Neural cell (in vitro differentiated cells): ENCODE measurements around the gene RNF144A. TPM values are rescaled to one million over a fixed set of nuclear protein-coding genes. Genes with fewer than 3 reads are reported as not detected.

Experiments used
- H2AFZ ChIP-seq: fragments of 200-600, 300-800 bp; sonication (generic), shearing (Covaris generic); 2 replicates; pipeline ENCODE4 v1.6.0; 2014; ENCODE audit warnings: low read depth, mild to moderate bottlenecking, antibody characterized with exemption, low read length, moderate library complexity
- H3F3A ChIP-seq: fragments of 200-600 bp; shearing (Covaris generic); 2 replicates; pipeline ENCODE4 v1.6.1; 2016; ENCODE audit warnings: mild to moderate bottlenecking, moderate library complexity, mixed read lengths, antibody characterized with exemption, low read length; ENCODE audit not compliant: insufficient read depth, poor library complexity, severe bottlenecking
- H3K27ac ChIP-seq: fragments of 200-600, 300-800 bp; sonication (generic), shearing (Covaris generic); 2 replicates; pipeline ENCODE4 v1.5.1; 2014; ENCODE audit warnings: mild to moderate bottlenecking, low read length, moderate library complexity
- H3K27me3 ChIP-seq: fragments of 300-800, 200-600 bp; sonication (generic), shearing (Covaris generic); 2 replicates; pipeline ENCODE4 v1.6.0; 2014; ENCODE audit warnings: mild to moderate bottlenecking, low read depth, low read length, moderate library complexity; ENCODE audit not compliant: insufficient read depth
- H3K36me3 ChIP-seq: fragments of 300-800, 200-600 bp; sonication (generic), shearing (Covaris generic); 2 replicates; pipeline ENCODE4 v1.5.1; 2014; ENCODE audit warnings: mild to moderate bottlenecking, antibody characterized with exemption, low read length, moderate library complexity; ENCODE audit not compliant: insufficient read depth
- H3K4me2 ChIP-seq: fragments of 300-800, 200-600 bp; sonication (generic), shearing (Covaris generic); 2 replicates; pipeline ENCODE4 v1.6.0; 2014; ENCODE audit warnings: mild to moderate bottlenecking, low read length
- H3K4me3 ChIP-seq: fragments of 300-800, 200-600 bp; sonication (generic), shearing (Covaris generic); 2 replicates; pipeline ENCODE4 v1.5.1; 2014; ENCODE audit warnings: mild to moderate bottlenecking, low read length, moderate library complexity
- H3K79me2 ChIP-seq: fragments of 200-600 bp; shearing (Covaris generic); replicated peaks from 2 replicates; pipeline ENCODE4 v1.6.0; 2014; ENCODE audit warnings: mild to moderate bottlenecking, low read length, moderate library complexity; ENCODE audit not compliant: insufficient read depth
- H3K9ac ChIP-seq: fragments of 300-800, 200-600 bp; sonication (generic), shearing (Covaris generic); 2 replicates; pipeline ENCODE4 v1.6.1; 2016; ENCODE audit warnings: mild to moderate bottlenecking, low read length, mixed read lengths
- H3K9me2 ChIP-seq: fragments of 200-600 bp; shearing (Covaris generic); 2 replicates; pipeline ENCODE4 v1.6.1; 2016; ENCODE audit warnings: mild to moderate bottlenecking, low read length, mixed read lengths; ENCODE audit not compliant: insufficient read depth
- H3K9me3 ChIP-seq: fragments of 200-600, 300-800 bp; sonication (generic), shearing (Covaris generic); 2 replicates; pipeline ENCODE4 v1.6.1; 2016; ENCODE audit warnings: mild to moderate bottlenecking, mixed run types, low read length, moderate library complexity, mixed read lengths
- H4K20me1 ChIP-seq: fragments of 200-600 bp; shearing (Covaris generic); 2 replicates; pipeline ENCODE4 v1.6.1; 2016; ENCODE audit warnings: mild to moderate bottlenecking, mixed run types; ENCODE audit not compliant: insufficient read depth
- CTCF ChIP-seq: fragments of 450-650 bp; IDR thresholded peaks from 2 replicates; pipeline ENCODE4 v1.5.1; 2014; ENCODE audit warnings: antibody characterized with exemption, mild to moderate bottlenecking, moderate library complexity; ENCODE audit not compliant: poor library complexity, severe bottlenecking
- EP300 ChIP-seq: fragments of 450-650 bp; conservative IDR thresholded peaks from 2 replicates; pipeline ENCODE4 v1.6.1; 2014; ENCODE audit warnings: antibody characterized with exemption, mild to moderate bottlenecking, moderate library complexity; ENCODE audit not compliant: poor library complexity, severe bottlenecking
- EZH2 ChIP-seq: fragments of 200-600, 300-800 bp; shearing (Covaris generic), sonication (generic); IDR thresholded peaks from 2 replicates; pipeline ENCODE4 v1.6.1; 2014; ENCODE audit warnings: antibody characterized with exemption, low read length, borderline replicate concordance, mild to moderate bottlenecking; ENCODE audit not compliant: insufficient read depth, poor library complexity, severe bottlenecking
- POLR2AphosphoS5 ChIP-seq: IDR thresholded peaks from 2 replicates; pipeline ENCODE4 v1.6.1; 2012
- SMC3 ChIP-seq: fragments of 450-650 bp; conservative IDR thresholded peaks from 2 replicates; pipeline ENCODE4 v1.6.1; 2014; ENCODE audit warnings: antibody characterized with exemption, mild to moderate bottlenecking, moderate library complexity; ENCODE audit not compliant: poor library complexity
- TAF1 ChIP-seq: IDR thresholded peaks from 2 replicates; pipeline ENCODE4 v1.6.1; 2012; ENCODE audit warnings: low read depth
- polyA plus RNA-seq: library from polyadenylated mRNA; depleted of rRNA; stranded (reverse); fragments of >200 nt; gene quantifications from 2 replicates; pipeline ENCODE4 v1.2.3, GENCODE V29; 2014
- TF ChIP-seq, protein P1 (sequence below): IDR thresholded peaks from 2 replicates; pipeline ENCODE4 v1.6.1; 2012; ENCODE audit warnings: borderline replicate concordance

Gene RNF144A
- polyA plus RNA-seq, 1 donor from 2014 or later: 26.9 TPM

GRCh38 chr2:6927186-6927585 lies 10.0 kb downstream of the RNF144A start:
- no peak overlapping the region for H2AFZ ChIP-seq
- H3K9me2 ChIP-seq: no peaks in the 10 kb centered on the region
- no peak overlapping the region for H3K9ac ChIP-seq
- no peaks in the 10 kb centered on the region for H3K9me3 ChIP-seq
- no peaks in the 10 kb centered on the region for H4K20me1 ChIP-seq
- peaks cover 46% of the 10 kb centered on the region for H3K79me2 ChIP-seq
- H3K36me3 ChIP-seq: no peaks in the 10 kb centered on the region
- H3K4me3 ChIP-seq: no peak overlapping the region
- H3K27me3 ChIP-seq: no peaks in the 10 kb centered on the region
- no peak overlapping the region for H3K4me2 ChIP-seq
- H3K27ac ChIP-seq: no peak overlapping the region
- H3F3A ChIP-seq: no peaks in the 10 kb centered on the region
- TF ChIP-seq POLR2AphosphoS5: no peak
- TF ChIP-seq EZH2: no peak
- no peak for TF ChIP-seq CTCF
- no peak for TF ChIP-seq EP300

GRCh38 chr2:6927753-6928152 lies 10.5 kb downstream of the RNF144A start:
- no peaks in the 10 kb centered on the region for H4K20me1 ChIP-seq

DNA sequence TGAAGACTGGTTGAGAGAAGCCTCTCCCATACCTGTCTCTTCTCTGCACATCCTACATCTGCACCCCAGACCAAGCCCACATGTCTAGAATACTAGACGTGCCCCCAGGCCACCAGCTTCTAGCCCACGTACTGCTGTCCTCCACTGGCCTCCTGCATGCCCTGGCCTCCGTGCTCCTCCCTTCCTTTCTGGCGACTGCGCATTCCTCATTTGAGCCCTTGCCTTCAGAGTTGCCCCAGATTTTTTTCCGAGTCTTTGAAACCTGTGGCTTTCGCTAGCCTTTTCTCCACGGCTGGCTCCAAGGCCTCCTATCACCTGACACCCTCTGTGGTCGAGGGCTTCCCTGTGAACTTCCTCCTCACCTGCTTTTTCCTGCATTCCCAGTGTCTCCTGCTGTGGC lies 11.2 kb downstream of the RNF144A start:
- H3K4me2 ChIP-seq: no peak overlapping the region
- no peaks in the 10 kb centered on the region for H3F3A ChIP-seq
- H2AFZ ChIP-seq: no peak overlapping the region
- H3K27me3 ChIP-seq: no peaks in the 10 kb centered on the region
- no peak overlapping the region for H3K27ac ChIP-seq
- H3K36me3 ChIP-seq: no peaks in the 10 kb centered on the region
- TF ChIP-seq, protein P1, sequence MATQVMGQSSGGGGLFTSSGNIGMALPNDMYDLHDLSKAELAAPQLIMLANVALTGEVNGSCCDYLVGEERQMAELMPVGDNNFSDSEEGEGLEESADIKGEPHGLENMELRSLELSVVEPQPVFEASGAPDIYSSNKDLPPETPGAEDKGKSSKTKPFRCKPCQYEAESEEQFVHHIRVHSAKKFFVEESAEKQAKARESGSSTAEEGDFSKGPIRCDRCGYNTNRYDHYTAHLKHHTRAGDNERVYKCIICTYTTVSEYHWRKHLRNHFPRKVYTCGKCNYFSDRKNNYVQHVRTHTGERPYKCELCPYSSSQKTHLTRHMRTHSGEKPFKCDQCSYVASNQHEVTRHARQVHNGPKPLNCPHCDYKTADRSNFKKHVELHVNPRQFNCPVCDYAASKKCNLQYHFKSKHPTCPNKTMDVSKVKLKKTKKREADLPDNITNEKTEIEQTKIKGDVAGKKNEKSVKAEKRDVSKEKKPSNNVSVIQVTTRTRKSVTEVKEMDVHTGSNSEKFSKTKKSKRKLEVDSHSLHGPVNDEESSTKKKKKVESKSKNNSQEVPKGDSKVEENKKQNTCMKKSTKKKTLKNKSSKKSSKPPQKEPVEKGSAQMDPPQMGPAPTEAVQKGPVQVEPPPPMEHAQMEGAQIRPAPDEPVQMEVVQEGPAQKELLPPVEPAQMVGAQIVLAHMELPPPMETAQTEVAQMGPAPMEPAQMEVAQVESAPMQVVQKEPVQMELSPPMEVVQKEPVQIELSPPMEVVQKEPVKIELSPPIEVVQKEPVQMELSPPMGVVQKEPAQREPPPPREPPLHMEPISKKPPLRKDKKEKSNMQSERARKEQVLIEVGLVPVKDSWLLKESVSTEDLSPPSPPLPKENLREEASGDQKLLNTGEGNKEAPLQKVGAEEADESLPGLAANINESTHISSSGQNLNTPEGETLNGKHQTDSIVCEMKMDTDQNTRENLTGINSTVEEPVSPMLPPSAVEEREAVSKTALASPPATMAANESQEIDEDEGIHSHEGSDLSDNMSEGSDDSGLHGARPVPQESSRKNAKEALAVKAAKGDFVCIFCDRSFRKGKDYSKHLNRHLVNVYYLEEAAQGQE: no peak
- TF ChIP-seq TAF1 (no peak), EZH2 (no peak)
- H3K9ac ChIP-seq: no peak overlapping the region
- no peaks in the 10 kb centered on the region for H4K20me1 ChIP-seq
- H3K79me2 ChIP-seq: peaks cover 48% of the 10 kb centered on the region
- no peaks in the 10 kb centered on the region for H3K9me3 ChIP-seq
- no peak overlapping the region for H3K4me3 ChIP-seq
- H3K9me2 ChIP-seq: no peaks in the 10 kb centered on the region

More at GRCh38 chr2:6927753-6928152, 10.5 kb downstream of the RNF144A start:
- Histone ChIP-seq H3K79me2 (peaks cover 44% of the 10 kb centered on the region), H3K36me3 (no peaks in the 10 kb centered on the region), H3K27me3 (no peaks in the 10 kb centered on the region), H3K4me2 (no peak overlapping the region), H2AFZ (no peak overlapping the region), H3K4me3 (no peak overlapping the region), H3K9me3 (no peaks in the 10 kb centered on the region), H3K27ac (no peak overlapping the region), H3K9me2 (no peaks in the 10 kb centered on the region), H3F3A (no peaks in the 10 kb centered on the region), H3K9ac (no peak overlapping the region)
- TF ChIP-seq SMC3 (no peak), POLR2AphosphoS5 (no peak), EZH2 (no peak), TAF1 (no peak), EP300 (no peak)
